Right lobe of liver (tissue), 4 donors: ENCODE data around the gene RAB11FIP3.

Source experiments
- CTCF ChIP-seq, 4 donors: fragments of 200-600 bp in 3 of 4; fragments of 450-650 bp in 1 of 4; IDR thresholded peaks; one replicate each; pipeline versions ENCODE4 v1.5.1 to v1.8.0; 2016 to 2022; ENCODE audit warnings: antibody characterized with exemption in 4 of 4, mild to moderate bottlenecking in 2 of 4
- POLR2A ChIP-seq: fragments of 450-650 bp; IDR thresholded peaks from one replicate; pipeline ENCODE4 v1.6.1; 2017; ENCODE audit warnings: antibody characterized with exemption, mild to moderate bottlenecking
- donor health status: DM: no; HTN: no; CAD: no.
- donor health status: DM: no; HTN: no; CAD: no.
- donor health status: DM: no; HTN: yes; CAD: no.

- TF ChIP-seq CTCF (IDR thresholded peaks at IDR 0.05) (no peak), POLR2A (no peak)
Observed at GRCh38 chr16:551210-551609, 125.8 kb downstream of the RAB11FIP3 start.
